ENCODE measurements around the gene MACROH2A1. TPM values are rescaled to one million over a fixed set of nuclear protein-coding genes. Genes with fewer than 3 reads are reported as not detected.

Gene MACROH2A1
- total and polyA plus RNA-seq, 10 of the 15 experiments (the other 5 are each of a cell fraction or from before 2014, with no cell fraction given): 45.7 to 230 (median 196) TPM

DNA sequence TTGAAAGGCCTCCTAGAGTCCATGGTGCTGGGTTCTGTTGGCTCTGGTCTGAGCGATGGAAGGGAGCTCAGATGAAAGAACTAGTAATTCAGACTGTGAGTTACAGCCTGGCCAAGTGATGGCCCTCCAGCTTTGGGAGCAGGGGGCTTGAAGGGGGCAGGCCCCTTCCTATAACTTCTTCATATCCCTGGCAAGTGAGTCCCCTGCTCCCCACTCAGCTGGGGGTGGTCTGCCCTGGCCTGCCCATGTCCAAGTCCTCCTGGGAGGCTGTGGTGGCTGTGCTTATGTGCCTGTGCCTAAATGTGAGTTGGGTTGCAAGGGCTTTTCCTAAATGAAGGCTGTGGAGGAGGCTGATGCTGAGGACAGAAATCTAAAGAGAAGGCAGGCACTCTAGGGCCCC, 80.1 kb downstream of the MACROH2A1 start:
- Histone ChIP-seq H3K27ac (ENCODE audit: control insufficient read depth, insufficient read depth) (no peak overlapping the region), H3K79me2 (ENCODE audit: control insufficient read depth, insufficient read depth, low read length) (no peaks in the 10 kb centered on the region), H3K9me3 (replicated peaks; ENCODE audit: control insufficient read depth, insufficient read depth, low read length) (no peaks in the 10 kb centered on the region), H3K27me3 (replicated peaks in 1 of 2; ENCODE audit: control insufficient read depth in 2 of 2, insufficient read depth in 2 of 2, low read length in 1 of 2) (no peaks in the 10 kb centered on the region; a peak in 1 of 4 replicates), H2AFZ (ENCODE audit: control insufficient read depth, low read depth, low read length) (no peak overlapping the region), H3K9ac (ENCODE audit: control insufficient read depth, insufficient read depth, low read length) (no peak overlapping the region), H3K4me1 (ENCODE audit: control insufficient read depth, insufficient read depth, low read length) (no peaks in the 10 kb centered on the region), H3K4me2 (ENCODE audit: control insufficient read depth, insufficient read depth) (no peak overlapping the region), H4K20me1 (ENCODE audit: control insufficient read depth, insufficient read depth) (no peaks in the 10 kb centered on the region; the same call in 1 of the 2 replicates), H3K4me3 (no peak overlapping the region), H3K36me3 (ENCODE audit: control insufficient read depth in 2 of 2, insufficient read depth in 2 of 2, low read length in 1 of 2) (no peaks in the 10 kb centered on the region)
- WGBS (ENCODE audit: insufficient coverage, insufficient replicate concordance, low lambda C conversion rate, missing lambda C conversion rate): 7% methylated on average over 1 of the region's 1 CpG
- in situ Hi-C loops (cut with MboI): no loop called here
- RAD21 ChIA-PET (ENCODE audit: unreplicated experiment): no interaction called here
- POLR2A ChIA-PET: no interaction called here
- TF ChIP-seq, protein P1, sequence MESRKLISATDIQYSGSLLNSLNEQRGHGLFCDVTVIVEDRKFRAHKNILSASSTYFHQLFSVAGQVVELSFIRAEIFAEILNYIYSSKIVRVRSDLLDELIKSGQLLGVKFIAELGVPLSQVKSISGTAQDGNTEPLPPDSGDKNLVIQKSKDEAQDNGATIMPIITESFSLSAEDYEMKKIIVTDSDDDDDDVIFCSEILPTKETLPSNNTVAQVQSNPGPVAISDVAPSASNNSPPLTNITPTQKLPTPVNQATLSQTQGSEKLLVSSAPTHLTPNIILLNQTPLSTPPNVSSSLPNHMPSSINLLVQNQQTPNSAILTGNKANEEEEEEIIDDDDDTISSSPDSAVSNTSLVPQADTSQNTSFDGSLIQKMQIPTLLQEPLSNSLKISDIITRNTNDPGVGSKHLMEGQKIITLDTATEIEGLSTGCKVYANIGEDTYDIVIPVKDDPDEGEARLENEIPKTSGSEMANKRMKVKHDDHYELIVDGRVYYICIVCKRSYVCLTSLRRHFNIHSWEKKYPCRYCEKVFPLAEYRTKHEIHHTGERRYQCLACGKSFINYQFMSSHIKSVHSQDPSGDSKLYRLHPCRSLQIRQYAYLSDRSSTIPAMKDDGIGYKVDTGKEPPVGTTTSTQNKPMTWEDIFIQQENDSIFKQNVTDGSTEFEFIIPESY (IDR thresholded peaks at IDR 0.05): no peak
- TF ChIP-seq IKZF2 (IDR thresholded peaks at IDR 0.05) (no peak), RAD51 (IDR thresholded peaks at IDR 0.05) (no peak), RB1 (IDR thresholded peaks at IDR 0.05; ENCODE audit: borderline replicate concordance) (no peak), SREBF2 (IDR thresholded peaks at IDR 0.05; ENCODE audit: low read length) (no peak), POLR2AphosphoS2 (IDR thresholded peaks at IDR 0.05; ENCODE audit: low read depth, low read length) (no peak), YY1 (IDR thresholded peaks at IDR 0.05; ENCODE audit: low read depth, low read length) (no peak), ZSCAN29 (IDR thresholded peaks at IDR 0.05) (no peak)
- TF ChIP-seq, protein P2, sequence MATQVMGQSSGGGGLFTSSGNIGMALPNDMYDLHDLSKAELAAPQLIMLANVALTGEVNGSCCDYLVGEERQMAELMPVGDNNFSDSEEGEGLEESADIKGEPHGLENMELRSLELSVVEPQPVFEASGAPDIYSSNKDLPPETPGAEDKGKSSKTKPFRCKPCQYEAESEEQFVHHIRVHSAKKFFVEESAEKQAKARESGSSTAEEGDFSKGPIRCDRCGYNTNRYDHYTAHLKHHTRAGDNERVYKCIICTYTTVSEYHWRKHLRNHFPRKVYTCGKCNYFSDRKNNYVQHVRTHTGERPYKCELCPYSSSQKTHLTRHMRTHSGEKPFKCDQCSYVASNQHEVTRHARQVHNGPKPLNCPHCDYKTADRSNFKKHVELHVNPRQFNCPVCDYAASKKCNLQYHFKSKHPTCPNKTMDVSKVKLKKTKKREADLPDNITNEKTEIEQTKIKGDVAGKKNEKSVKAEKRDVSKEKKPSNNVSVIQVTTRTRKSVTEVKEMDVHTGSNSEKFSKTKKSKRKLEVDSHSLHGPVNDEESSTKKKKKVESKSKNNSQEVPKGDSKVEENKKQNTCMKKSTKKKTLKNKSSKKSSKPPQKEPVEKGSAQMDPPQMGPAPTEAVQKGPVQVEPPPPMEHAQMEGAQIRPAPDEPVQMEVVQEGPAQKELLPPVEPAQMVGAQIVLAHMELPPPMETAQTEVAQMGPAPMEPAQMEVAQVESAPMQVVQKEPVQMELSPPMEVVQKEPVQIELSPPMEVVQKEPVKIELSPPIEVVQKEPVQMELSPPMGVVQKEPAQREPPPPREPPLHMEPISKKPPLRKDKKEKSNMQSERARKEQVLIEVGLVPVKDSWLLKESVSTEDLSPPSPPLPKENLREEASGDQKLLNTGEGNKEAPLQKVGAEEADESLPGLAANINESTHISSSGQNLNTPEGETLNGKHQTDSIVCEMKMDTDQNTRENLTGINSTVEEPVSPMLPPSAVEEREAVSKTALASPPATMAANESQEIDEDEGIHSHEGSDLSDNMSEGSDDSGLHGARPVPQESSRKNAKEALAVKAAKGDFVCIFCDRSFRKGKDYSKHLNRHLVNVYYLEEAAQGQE (IDR thresholded peaks at IDR 0.05; ENCODE audit: low read depth, low read length): no peak
- TF ChIP-seq, protein P3, sequence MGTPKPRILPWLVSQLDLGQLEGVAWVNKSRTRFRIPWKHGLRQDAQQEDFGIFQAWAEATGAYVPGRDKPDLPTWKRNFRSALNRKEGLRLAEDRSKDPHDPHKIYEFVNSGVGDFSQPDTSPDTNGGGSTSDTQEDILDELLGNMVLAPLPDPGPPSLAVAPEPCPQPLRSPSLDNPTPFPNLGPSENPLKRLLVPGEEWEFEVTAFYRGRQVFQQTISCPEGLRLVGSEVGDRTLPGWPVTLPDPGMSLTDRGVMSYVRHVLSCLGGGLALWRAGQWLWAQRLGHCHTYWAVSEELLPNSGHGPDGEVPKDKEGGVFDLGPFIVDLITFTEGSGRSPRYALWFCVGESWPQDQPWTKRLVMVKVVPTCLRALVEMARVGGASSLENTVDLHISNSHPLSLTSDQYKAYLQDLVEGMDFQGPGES (IDR thresholded peaks at IDR 0.05): no peak
- ATAC-seq: no peak
- BruUV-seq (replicated peaks): no TSS peak
- no peak for DNase-seq (ENCODE audit: low read depth, low spot score)
- FAIRE-seq: no peak
- CTCF ChIA-PET: interaction anchor here (0.7 kb wide), 1 partner anchor 33 kb away, joined by 3 read pairs; no protein-coding TSS in a partner anchor
- SMC1A ChIA-PET (ENCODE audit: uncharacterized antibody, unreplicated experiment): no interaction called here
- intact Hi-C loops (cut with micrococcal nuclease; ENCODE audit: unreplicated experiment): no loop called here
